NCI-H1417 (cell line): ENCODE data around the gene MLXIP.
A peak's percentile ranks its signal among the peaks of the same experiment; 100 is the strongest.
"Not testable (repeated sequence)": the region's sequence is repeated elsewhere in the genome, so short reads cannot be mapped to it uniquely, and the experiment has no call there.

Experiments used
- DNase-seq, 3 experiments: peaks; one replicate each; lab custom pipeline; 2025; lab: John Stamatoyannopoulos, UW

MLXIP gene

DNA sequence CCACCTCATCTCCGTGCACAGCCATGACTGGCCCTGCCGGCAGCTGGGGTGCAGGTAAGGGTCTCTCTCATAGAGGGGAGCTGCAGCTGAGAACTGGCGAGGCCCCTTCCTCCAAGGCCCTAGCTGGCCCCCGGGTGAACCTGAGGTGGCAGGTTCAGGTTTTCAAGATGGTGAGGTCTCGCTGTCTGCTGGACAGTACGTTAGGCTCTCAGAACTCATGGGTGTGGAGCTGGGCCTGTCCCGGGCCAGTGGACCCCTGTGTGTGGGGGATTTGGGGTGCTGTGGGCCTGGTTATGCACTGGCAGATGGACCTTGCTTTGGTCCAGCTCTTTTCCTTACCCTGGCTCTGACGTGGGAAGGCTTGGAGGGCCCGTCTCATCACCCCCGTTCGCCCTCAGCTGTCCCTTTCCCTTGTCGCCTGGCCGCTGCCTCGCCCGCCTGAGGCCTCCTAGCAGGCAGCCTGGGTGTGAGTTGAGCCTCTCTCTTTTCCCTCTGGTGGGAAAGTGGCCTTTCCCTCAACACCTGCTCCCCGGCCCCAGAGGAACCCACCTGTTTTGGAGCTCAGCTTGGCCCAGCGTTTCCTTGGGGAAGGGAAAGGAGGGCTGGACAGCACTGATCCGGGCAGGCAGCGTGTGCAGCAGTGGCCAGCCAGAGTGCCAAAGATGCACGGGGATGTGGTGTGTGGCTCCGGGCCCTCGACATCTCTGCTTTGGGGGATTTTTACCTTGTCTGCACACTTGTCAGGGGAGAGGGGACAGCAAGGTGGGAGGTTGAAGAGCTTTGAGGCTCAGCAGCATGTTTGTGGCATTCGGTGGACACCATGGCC, 67.2 kb downstream of the MLXIP start:
- DNase-seq, result no peak

DNA sequence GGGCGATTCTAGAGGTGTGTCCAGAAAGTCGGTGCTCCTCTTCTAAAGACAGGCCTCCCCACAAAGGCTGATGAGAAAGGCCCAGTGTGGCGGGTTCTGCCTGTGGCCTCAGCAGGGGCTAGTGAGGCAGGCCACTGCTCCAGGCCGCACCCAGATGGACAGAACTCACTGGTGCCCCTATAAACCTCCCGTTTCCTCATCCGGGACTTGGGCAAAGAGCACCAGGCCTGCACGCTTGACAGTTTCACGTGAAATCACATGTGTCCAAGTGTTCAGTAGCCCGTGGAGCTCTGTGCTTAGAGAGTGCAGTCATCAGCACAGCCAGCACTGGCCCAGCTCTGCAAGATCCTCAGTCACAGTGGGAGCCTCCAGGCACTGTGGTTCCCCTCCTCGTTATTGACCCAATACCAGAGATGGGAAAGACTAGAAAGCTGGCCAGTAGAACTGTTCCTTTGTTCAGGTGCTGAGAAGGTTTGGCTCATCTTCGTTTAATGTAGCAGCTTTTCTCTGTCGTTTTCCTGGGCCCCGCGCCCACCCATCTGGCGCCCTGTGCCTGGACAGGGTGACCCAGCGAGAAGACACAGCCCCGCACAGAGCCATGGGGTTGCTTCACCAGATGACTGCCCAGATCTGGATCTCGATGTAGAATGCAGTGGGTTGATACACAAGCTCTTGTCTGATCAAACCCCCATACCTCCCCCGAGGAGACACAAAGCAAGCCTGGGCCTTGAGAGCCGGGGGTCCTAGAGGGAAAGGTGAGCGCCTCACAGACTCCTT, 69.1 kb downstream of the MLXIP start:
- no peak for DNase-seq

DNA sequence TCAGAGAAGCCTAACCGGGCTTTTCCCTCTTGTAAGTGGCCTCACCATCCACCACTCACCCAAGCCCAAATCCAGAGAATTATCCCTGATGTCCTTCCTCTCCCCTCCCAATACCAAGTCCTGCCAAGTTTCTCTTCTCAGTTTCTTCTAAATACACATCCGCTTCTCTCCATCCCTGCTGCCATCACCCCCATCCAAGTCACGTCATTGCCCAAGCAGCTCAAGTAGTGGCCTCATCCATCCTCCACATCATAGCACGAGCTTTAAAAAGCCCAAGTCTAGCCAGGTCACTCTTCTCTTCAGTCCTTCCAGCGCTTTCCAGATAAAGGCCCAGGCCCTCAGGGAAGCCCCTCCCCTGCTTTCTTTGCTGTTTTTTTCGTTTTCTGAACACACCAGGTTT, 70.1 kb downstream of the MLXIP start:
- DNase-seq, result no peak

DNA sequence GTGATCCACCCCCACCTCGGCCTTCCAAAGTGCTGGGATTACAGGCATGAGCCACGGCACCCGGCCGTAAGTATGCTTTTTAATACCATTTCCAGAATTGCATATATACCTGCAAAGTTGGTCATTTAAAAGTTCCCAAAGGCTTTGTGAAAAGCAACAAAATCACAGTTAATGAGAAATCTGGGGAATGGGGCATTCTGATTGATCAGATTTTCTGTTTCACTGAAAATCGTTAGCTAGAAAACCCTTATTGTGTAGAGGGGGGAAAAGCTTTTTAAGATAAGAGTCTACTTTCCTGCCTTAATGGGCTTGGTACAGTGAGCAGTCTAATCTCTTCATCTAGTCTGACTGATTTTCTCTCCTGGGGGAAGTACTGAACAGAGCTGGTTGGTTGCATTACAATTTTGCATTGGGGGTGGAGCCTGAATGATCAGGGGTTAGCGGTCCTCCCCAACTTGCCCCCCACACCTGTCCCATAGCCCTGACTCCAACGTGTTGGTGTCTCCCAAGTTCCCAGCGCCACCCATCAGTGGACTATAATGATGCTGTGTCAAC, 71.6 kb downstream of the MLXIP start:
- DNase-seq, result no peak

DNA sequence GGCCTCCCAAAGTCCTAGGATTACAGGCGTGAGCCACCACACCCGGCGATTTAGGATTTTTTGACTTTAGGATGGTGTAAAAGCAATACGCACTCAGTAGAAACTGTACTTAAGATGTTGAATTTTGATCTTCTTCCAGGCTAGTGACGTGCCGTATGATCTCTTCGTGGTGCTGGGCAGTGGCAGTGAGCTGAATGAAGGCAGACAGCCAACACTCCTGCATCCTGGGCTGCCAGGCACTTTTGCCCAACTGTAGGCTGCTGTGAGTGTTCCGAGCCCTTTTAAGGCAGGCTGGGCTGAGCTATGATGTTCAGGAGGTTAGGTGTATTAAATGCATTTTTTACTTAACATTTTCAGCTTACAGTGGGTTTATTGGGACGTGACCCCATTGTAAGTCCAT, 74.2 kb downstream of the MLXIP start:
- DNase-seq, result no peak

DNA sequence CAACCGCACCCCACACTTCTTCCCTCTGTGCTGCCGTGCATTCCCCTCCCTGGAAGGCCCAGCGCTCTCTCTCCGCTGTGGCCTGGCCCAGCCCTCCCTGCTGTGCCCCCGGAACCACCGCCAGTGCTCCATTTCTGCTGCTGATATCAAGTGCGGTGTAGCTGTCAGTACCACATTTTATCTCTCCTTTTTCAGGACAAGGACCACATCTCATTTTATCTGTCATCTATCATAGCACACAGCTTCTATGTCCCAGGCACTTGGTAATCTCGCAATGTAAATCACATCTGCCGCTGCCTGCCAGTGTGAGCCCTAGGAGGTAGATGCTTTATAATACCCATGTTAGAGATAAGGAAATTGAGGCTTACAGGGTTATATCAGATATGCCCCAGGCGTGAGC, 77.1 kb downstream of the MLXIP start:
- no peak for DNase-seq

DNA sequence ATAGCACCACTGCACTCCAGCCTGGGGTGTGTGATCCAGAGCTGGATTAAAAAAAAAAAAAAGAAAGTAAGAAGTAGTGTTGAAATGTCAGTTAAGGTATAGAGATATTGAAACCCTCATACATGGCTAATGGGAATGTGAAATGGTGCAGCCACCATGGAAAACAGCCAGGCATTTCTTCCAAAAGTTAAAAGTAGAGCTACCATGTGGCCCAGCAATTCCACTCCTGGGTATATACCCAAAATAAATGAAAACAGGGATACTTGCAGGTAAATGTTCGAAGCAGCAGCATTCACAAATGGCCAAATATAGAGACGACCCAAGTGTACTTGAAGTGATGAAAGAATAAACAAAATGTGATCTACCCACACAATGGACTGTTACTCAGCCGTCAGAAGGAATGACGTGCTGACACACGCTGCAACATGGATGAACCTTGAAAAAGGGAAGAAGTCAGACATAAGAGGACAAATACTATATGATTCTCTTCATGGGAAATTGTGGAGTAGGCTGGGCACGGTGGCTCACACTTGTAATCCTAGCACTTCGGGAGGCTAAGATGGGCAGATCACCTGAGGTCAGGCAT, 80.2 kb downstream of the MLXIP start:
- no peak for DNase-seq

DNA sequence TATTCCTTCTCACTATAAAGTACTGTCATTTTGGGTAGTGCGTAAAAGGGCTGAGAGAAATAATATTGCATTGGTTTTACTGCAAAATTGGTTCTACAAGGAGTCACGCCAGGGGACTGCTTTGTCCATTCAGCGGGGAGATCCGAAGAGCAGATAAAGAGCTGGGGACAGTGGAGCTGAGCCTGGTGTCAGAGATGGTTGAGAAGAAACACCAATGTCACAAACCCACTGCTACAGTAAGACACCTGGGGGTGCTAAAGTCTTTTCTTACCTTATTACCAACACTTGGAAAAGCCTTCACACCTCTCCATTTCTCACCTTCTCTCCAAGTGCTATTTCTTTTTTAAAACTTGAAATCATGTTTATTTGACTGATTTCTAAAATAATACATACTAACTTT, 81.3 kb downstream of the MLXIP start:
- DNase-seq, result peak in 1 of 3 experiments; percentile 30

DNA sequence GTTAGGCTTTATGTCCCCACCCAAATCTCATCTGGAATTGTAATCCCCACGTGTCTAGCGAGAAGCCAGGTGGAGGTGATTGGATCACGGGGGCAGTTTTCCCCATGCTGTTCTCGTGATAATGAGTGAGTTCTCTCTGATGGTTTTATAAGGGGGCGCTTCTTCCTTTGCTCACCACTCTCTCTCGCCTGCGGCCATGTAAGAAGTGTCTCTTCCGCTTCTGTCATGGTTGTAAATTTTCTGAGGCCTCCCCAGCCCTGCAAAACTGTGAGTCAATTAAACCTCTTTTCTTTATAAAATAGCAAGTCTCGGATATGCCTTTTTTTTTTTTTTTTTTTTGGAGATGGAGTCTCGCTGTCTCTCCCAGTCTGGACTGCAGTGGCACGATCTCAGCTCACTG, 82.2 kb downstream of the MLXIP start:
- DNase-seq, result no peak

DNA sequence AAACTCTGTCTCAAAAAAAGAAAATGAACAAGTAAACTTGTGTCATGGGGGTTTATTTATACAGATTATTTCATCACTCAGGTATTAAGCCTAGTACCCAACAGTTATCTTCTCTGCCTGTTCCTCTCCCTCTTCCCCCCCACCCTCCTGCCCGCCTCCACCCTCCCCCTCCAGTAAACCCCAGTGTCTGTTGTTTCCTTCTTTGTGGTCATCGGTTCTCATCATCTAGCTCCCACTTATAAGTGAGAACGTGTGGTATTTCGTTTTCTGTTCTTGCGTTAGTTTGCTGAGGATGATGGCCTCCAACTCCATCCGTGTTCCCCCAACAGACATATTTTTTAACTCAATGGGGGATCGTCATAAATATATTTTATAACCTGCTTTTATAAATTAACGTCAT, 83.1 kb downstream of the MLXIP start:
- no peak for DNase-seq

DNA sequence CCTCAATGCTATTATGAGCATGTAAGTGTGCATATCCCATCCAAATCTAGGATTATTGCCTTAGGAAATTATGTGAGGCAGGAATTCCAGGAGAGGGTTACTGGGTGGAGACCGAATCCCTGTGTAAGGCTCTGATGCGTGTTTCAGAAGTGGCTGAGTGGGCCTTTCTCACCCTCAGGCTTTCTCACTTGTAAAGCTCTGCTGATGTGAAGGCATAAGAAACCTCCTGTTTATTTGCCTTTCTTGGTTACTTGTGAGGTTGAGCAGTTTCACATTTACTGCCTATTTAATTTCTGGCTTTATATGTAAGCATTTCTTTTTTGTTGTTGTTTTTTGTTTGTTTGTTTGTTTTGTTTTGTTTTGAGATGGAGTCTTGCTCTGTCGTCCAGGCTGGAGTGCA, 84.4 kb downstream of the MLXIP start:
- no peak for DNase-seq

DNA sequence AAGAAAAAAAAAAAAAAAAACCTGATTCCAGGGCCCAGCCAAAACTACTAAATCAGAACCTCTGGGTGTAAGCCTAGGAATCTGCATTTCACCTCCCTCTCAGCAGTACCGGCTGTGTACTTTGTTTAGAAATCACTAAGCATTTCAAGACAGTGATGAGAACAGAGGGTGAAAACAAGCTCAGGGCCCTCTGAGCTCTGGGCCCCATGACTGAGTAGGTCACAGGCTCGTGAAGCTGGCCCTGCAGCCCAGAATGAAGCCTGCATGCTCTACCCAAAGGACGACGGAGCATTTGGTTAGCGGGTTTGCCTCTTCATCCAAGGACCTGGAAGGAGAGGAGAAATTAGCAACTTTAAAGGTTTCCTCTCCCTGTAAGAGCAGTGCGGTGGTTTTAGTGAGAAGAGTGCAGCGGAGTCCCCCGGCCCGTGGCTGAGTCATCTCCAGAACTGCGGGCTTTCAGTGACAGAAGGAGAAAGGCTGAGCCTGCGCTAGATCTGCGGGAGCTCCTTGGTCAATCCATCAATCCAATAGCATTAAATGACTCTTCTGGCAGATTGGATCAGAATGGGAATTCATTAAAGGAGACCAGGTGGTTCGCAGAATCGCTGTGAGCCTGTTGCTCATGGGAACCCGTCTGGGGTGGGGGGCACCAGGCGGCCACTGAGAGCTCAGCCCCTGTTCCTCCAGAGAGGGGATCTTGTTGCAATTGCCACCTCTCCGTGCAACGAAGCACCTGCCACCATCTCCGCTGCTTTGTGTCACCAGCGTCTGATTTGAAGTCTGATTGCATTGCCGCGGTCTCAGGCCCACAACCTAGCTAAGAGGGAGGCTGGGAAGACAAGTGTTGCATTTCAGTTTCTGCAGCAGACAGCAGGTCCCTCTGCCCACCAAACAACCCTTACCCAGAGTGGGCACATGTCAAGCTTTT, 88.1 kb downstream of the MLXIP start:
- DNase-seq, result no peak

DNA sequence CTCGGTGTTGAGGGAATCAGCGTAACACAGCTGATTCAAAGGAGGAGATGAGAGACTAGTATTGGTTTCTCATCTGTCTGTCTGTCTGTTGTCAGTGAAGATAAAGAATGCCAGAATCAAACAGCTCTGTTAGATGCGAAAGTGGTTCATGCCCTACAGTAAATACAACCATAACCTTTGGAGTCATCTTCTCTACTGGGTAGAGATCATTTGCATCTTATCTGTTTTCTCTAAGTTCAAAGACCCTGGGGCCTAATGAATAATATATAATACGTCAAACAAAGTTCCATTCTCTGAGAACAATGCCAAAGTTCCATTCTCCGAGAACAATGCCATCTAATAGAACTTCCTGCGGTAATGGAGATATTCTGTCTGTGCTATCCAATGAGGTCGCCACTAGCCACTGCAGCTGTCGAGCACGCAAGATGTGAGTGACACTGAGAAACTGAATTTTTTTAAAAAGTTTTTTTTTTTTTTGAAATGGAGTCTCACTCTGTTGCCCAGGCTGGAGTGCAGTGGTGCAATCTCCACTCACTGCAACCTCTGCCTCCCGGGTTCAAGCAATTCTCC, 88.9 kb downstream of the MLXIP start:
- no peak for DNase-seq

DNA sequence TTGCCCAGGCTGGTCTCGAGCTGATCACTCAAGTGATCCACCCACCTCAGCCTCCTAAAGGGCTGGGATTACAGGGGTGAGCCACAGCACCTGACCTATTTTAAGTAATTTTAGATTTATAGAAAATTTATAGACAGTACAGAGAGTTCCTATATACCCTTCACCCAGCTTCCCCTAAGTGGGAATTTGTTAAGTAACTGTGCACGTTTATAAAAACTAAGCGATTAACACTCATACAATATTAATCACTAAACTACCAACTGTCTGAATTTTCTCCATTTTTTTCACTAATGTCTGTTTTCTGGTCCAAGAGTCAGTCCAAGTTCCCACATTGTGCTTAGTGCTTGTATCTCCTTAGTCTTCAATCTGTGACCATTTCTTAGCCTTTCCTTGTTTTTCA, 89.9 kb downstream of the MLXIP start:
- DNase-seq, result no peak

DNA sequence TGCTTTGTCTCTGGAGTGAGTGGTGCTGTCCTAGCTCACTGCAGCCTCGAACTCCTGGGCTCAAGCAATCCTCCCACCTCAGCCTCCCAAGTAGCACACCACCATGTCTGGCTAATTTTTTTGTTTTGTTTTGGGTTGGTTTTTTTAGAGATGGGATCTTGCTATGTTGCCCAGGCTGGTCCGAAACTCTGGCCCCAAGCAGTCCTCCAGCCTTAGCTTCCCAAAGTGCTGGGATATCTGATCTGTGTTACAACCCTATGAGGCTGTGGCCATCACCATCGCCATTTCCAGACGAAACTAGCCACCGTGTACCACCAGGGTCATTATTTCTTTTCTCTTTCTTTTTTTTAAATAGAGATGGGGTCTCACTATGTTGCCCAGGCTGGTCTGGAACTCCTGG, 92.8 kb downstream of the MLXIP start:
- DNase-seq, result no peak

DNA sequence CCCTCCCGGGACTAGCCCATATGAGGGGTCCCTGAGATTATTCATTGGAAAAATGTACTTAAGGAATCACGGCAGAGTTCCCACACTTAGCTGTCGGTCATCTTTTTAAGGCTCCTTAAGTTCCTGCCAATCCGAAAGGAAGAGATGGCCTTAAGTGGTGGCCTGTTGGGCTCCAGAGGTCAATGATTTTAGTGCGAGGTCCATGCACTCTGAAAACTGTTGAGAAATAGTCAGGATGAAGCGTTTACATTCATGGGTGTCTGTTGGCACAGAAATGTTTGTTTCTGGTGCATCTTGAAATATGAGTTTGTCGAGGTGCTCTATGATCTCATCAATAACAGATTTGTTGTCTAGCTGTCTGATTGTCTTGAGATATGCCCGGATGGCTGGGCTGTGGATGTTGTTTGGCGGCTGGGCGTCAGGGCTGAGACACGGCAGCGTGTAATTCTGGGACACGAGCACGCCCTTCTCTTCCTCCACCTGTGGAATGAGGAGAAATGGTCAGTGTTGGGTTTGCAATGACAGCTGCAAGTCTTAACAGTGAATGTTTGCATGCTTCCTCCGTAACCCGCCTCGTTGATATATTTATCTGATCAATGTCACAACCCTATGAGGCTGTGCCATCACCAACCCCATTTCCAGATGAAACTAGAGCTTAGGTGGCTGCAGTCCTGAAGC, 93.8 kb downstream of the MLXIP start:
- DNase-seq, result no peak

DNA sequence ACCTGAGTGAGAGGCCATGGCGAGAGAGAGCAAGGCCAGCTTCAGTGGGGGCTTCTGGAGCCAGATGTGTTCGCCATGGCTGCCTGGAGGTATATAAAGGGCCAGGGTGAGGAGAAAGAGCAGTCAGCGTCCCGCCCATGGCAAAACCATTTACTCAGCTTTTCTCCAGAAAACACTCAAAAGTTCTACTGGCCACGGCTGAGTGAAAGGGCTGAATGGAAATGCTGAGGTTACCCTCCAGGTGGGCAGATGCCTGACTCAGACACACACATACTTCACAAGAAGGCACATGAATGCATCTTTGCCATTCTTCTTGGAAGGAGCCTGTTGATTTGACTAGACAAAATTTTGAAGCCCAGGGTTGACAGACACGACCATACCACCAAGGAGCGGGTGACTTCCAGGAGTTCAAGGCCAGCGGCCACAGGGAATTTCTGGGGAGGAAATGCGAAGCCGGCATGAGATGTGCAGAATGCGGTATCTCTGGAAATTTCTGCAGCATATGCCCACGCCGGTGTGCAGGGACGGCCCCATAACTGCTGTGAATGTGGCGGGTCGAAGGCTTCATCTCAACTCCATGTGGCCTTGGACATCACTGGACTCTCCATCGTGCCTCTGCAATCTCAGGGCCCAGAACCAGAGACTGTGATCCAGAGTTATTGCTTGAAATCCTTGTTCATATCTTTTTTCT, 95.7 kb downstream of the MLXIP start, which contains the start of gene IL31:
Gene IL31 (minus strand): TSS at position 67 of the 691 bp plus-strand sequence. CDS start 49 bp downstream, at position 18.
- peak in 1 of 3 experiments; percentile 75 for DNase-seq

DNA sequence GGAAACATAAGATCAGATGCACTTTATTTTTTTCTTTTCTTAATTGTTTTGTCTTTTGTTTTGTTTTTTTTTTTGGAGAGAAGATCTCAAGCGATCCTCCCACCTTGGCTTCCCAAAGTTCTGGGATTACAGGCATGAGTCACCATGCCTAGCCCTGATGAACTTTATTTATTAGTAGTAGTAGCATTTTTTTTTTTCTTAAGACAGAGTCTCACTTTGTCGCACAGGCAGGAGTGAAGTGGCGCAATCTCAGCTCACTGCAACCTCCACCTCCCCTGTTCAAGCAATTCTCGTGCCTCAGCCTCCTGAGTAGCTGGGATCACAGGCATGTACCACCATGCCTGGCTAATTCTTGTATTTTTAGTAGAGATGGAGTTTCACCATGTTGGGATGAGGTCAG, 97.9 kb downstream of the MLXIP start:
- not testable (repeated sequence) for DNase-seq

DNA sequence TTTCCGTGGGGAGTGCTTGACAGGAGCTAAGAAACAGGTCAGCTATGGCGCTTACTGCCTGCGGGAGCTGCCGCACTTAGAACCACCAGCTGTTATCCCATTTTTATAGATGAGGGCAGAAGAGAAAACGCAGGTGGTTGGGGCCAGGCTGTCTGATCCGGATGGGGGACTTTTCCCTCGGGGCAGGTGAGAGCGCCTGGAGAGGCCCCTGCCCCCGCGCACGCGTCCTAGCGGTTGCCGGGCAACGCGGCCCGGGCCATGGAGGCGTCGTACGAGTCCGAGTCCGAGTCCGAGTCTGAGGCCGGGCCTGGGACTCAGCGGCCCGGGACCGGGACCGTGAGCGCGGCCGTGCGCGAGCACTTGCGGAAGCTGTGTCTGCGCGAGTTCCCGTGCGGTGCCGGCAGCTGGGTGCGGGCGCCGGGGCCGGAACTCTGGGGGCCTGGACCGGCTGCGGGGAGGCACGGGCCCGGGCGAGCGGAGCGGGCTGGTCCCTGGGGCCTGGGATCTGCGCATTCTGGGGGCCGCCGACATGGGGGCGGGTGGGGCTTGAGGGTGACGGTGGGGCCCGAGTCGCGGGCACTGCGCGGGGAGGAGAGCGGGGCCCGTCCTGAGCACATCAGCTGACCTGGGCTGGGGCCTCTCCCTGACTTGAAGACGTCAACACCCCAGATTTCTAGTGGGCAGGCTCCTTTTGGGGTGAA, 104.5 kb downstream of the MLXIP start, which contains the start of gene LRRC43:
Gene LRRC43 (plus strand): TSS at position 237 of the 701 bp plus-strand sequence. CDS start 22 bp downstream, at position 259.
- DNase-seq, result peak; percentile 68 to 88 (median 82)
